Activated T-cell treated with anti-CD3 and anti-CD28 coated beads for 24 hours (primary cell): ENCODE results near the gene TENM4.

Source experiments
- DNase-seq: peaks from one replicate; pipeline ENCODE4 v3.0.0-alpha.2; 2020; ENCODE audit warnings: low read depth

Gene TENM4

DNA sequence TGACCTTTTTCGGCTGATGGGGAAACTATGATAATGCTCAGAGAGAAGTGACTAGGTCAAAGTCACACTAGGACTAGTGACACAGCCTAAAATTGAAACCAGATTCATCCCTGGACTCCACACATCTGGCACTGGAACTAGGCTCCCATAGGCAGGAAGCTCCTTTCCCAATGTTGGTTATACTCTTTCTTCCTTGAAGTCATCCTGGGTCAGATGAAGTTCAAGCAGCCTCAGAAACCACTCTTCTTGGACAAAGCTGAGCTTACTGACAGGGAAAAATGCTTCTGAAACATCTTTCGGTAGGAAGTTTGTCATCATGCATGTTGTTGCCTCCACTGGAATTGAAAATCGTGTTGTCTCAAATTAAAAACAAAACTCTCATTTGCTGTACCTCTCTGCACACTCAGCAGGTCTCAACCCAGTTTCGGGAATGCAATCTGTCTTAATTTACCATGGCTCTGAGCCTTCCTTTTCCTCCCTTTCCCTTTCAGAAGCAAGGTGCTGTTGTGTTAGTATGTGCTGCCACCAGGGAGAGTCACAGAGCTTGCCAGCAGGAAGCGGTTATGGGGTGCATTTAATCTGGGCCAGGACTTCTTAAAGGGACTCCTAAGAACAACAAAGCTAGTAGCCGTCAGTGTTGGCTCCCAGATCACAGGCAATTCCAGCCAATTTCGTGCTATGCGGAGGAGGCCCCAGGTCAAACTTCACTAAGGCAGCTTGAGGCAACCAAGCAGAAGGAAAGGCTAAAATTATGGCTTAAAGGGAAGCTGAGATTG is 384.8 kb downstream of the TENM4 start:
- no peak for DNase-seq

DNA sequence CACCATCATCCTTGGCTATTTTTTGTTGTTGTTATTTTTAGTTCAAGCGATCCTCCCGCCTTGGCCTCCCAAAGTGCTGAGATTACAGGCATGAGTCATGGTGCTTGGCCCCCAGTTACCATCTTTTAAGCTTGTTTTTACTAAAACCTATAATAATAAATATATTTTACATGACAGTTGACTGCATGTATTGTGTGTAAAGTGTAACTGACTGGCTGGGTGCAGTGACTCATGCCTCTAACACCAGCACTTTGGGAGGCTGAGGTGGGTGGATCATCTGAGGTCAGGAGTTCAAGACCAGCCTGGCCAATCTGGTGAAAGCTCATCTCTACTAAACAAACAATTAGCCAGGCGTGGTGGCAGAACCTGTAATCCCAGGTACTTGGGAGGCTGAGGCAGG is 386.2 kb downstream of the TENM4 start:
- DNase-seq: no peak

DNA sequence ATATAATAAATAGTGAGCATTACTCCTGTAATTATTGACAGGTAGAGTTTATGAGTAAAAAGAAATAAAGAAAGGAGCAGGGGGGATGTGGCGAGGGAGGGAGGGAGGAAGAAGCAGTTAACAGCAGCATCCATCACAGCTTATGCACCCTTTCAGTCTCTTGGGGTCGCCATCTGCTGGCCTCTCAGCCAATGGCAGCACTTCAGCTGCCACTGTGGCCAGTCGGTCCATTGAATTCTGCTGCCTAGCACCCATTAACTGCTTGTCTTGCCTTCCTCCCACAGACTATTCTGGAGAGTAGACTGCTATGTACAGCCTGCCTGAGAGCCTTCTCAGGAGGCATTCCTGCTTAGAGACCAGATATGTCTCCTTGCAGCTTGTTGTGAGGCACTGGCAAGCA is 388.3 kb downstream of the TENM4 start:
- no peak for DNase-seq

DNA sequence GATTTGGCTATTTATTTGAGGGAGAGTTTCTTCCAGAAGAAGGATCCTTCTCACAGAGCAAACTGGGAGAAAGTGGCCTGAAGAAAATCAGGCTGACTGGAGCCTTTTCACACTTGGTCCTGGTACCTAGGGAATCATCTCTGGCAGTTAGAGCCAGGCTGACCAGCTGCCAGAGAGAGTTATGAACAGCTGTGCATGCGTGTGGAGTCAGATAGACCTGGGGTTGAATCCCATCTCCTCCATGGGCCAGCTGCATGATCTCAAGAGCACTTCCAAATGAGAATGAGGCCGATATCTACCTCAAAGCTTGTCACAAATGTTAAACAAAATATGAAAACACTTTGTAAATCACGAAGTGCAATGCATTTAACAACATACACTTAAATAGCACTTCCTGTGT is 390.0 kb downstream of the TENM4 start:
- DNase-seq: no peak

DNA sequence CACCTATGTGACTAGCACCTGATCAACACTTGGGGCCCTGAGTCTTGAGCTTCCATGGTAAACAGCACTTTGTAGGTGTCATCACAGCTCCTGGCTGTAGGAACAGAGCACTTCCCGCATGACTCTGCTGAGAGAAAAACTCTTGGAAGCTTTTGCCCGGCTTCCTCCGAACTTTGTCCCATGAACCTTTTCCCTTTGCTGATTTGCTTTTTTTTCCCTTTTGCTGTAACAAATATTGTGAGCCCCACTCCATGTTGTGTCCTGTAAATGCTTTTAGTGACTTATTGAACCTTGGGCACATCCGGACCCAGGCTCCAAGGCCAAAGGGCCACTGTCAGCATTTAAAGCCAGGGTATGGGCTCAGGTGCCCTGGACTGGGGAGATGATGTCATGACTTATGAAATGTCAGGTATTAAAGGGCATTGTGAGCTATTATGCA is 391.1 kb downstream of the TENM4 start:
- DNase-seq: no peak

DNA sequence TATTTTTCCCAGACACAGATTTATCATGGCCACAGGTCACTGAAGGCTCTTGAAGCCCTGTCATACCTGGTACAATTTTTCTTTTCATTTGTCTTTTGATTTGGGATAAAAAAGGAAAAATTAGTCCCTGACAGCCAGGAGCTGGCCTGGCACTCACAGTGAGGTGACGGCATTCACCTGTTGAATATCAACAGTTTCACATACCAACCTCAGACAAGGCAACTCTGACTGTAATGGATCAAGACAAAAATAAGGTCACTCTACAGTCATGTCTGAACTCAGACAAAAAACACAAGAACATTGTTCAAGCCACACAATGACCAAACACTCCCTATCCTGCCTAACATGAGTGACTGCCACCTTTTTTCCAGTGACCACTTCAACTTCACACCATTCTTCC is 392.9 kb downstream of the TENM4 start:
- DNase-seq: no peak

DNA sequence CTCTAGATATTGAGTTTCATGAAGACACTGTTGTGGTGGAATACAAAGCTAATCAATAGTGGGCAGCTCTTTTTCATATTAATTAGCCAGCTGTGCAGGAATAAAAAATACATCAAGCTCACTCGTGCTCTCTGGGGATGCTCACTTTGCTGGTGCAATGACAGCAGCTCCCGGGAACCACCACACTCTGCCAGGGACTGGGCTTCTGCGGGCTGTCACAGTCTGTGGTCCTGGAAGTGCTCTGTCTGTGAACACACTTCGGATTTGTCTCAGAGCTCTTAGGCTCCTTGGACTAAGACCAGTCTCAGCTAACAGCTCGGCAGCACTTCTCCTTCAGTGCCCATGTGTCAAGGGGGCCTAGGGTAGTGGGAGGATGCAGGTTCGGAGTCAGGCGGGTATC is 393.5 kb downstream of the TENM4 start:
- DNase-seq: no peak

DNA sequence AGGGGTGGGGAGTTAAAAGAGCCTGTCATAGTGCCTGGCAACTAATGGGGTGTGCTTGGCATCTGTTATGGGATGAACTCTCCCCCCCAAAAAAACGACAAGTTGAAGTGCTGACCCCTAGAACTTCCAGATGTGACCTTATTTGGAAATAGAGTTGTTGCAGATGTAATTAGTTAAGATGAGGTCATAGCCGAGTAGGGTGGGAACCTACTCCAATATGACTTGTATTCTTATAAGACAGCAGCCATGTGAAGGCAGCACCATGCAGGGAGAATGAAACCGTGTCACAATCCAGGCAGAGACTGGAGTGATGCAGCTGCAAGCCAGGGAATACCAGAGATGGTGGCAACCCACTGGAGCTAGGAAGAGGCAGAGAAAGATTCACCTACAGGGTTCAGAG is 394.5 kb downstream of the TENM4 start:
- DNase-seq: no peak

DNA sequence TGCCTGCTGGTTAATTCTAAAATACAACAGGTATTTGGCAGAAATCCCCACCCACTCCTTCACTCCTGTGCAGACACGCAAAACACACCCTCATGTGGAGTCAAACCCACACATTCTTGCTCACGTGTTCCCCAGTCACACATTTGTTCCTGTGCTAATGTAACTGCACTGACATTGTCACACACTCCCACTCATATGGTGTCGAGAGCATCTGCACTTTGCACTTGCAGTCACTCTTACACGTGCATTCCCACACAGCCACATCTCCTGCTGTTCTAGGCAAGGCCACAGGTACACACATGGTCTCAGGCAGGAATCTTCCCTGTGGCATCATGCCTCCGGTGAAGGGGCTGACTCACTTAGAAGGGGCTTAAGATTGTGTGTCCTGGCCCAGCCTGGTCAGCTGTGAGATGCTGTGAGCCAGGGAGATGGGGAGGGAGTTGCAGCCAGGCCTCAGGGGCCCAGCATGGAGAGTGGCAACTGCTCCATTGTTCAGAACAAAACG is 395.0 kb downstream of the TENM4 start:
- DNase-seq: no peak

DNA sequence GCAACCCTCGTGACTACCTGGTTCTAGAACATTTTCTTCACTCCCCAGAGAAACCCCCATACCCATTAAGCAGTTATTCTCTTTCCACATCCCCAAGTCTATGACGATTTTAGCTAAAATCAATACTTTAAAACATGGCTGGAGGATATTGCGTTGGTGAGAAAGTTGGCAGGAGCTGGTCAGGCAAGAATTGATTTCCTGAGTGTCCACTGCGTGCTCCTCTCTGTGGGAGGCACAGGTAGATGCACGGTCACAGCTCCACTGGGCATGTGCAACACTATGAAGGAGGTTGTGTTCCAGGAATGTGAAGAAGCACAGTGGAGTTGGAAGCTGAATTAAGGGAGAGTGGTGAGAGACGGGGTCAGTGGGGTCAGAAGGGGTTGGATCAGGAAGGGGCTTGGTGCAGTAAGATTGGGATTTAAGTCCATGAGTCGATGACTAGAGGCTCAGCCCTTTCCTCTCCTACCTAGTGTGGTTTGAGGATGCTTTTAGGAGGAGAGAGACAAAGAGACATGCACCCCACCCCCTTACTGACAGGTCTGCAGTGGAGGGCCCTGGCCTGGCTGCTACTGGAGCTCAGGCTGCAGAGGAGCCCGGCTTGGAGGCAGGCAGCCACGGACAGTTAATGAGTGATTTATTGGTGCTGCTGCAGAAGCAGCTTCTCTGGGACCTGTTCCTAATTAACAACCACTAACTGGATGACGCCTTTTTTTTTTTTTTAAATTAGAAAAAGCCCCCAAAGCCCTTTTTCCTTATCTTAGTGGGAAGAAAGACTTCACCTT is 395.6 kb downstream of the TENM4 start:
- no peak for DNase-seq

DNA sequence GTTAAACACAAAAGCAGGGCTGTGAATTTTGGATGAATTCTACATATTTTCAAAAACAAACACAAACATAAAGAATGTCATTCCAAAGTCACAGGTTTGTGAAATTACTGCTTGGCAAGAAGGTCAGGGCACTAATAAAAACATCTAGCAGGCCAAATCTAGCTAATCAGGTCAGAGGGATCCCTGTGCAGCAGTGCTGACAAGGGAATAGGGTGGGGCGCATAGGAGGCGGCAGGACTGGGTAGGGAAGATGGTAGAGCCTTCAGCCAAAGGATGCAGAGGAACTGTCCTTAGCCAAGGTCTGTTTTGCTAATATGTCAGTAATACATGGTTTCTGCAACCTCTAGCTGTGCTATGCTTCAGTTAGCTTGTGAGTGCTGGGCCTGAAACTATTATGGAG is 396.6 kb downstream of the TENM4 start:
- no peak for DNase-seq

DNA sequence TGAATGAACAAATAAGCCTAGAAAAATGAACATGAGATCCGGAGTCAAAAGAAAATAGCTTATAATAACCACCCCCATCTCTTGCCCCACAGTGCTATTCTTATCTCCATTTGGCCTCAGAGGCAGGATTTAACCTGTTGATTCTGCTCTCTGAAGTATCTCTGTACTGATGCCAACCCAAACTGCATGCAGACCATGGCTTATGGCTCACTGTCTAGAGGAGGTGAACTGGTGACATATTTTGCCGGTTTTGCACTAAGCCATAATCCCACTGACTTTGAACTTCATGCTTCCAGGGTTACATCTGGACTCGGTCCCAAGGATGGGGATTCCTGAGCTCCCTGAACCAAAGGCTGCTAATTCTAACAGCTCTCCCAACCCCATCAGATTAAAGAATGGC is 397.1 kb downstream of the TENM4 start:
- DNase-seq: no peak

DNA sequence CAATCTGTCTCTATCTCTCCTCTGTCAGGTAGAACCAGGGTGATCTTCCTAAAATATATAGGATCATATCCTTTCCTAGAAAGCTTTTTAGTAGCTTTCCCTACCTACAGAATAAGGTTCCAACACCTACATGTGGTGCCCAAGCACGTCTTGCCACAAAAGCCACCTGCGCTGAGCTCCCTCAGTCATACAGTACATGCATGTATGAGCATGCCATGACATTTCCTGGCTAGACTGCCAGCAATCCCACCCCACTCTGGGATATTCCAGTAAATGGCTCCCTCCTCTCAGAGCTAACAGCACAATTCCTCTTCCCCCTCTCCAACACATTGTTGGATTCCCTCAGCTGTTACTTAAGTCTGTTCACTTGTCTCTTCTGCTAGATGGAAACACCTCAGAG is 398.0 kb downstream of the TENM4 start:
- no peak for DNase-seq

DNA sequence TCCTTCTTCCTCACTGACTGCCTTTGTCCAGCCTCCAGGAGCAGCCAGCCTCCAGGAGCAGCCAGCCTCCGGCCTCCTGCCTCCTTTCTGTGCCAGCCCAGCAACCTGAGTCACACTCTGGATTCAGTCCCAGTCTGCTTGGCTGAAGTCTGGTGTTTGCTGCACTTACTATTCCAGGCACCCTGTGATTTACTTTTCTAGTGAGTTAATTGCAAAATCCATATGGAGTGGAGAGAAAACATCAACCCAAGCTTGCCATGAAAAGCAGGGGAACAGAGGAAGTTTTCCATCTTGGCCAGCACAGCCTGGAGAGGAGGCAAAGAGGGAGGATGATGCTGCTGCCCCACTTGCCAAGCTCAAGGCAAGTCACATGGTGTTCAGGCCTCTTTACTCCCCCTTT is 400.5 kb downstream of the TENM4 start:
- no peak for DNase-seq

DNA sequence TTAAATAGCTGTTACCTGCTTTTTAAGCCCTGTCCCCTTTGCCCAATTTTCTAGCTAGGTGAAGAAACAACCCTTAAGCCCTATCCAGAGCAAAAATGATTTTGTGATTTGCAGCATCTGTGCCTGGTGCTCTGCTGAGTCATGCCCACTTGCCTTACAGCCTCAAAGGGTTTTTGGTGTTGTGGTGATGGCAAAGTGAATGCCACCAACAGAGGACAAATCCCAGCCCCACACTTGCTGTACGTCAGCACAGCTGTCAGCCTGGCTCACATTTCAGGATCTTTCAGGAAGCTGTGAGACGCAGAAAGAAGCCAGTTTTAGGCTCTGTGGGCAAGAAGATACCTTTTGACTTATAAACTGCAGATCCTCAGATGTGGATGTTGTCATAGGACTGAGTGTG is 401.7 kb downstream of the TENM4 start:
- DNase-seq: no peak

DNA sequence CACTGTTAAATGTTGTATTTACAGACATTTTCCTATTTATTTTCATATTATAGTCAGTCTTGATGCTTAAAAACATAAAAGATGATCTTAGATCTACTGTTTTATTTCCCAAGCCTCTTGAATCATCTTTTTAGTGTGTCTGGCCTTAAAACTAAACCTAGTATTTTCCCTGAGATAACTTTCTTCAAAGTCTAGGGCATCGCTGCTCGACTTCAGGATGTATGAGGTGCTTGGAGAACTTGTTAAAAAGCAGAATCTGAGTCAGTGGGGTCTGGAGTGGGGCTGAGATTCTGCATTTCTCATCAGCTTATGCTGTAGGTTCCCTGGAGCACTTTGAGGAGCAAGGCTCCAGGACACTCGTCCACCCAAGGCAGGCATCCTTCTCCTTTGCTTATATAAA is 404.9 kb downstream of the TENM4 start:
- no peak for DNase-seq

DNA sequence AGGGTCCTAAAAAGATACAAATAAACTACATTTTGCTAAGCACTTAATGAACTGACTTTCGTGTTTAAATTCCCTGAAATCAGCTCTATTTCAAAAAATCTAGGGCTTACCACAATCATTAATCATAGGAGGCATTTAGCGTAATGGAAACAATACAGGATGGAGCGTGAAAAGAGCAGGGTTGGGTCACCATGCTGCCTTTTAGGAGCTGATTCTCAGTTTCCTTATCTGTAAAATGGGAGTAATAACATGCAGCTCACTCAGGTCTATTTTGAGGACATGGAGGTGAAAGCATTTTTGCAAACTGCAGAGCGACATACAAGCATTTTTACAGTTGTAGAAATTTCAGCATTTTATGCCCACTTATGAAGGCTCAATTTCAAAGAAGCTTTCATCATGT is 407.0 kb downstream of the TENM4 start:
- no peak for DNase-seq

DNA sequence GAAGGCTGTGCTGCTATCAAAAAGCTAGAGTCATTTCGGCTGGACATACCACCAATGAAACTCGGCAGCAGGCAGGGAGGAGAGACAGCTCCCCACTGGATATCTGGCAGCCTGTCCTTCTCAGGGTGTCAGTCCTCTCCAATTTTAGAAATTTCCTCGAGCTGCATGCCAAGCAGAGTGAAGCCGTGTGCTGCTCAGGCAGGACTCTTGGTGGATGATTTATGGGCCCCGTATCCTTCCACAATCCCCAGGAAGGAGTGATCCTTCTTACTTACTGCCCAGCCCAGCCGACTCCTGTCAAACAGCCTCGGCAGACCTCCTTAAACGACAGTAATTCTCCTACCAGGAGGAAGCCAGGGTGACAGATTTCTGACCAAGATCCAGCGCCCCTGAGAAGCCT is 410.4 kb downstream of the TENM4 start:
- DNase-seq: no peak

DNA sequence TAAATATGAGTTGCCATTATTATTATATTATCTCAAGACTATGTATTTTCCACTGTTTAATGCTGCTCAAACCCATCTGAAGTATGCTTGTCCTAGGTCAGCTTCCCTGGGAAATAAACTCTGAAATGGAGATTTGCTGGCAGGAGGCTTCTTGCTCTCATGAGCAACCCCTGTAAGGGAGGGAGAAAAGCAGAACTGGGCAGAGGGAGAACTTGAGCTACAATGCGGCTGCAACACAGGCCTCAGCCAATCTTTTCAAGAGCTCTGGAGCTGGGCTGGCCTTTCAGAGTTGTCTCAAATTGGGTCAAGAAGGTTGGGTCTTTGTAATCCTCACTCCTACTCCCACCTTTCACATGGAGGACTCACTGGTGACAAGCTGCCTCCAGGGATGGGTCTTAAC is 412.6 kb downstream of the TENM4 start:
- DNase-seq: no peak

DNA sequence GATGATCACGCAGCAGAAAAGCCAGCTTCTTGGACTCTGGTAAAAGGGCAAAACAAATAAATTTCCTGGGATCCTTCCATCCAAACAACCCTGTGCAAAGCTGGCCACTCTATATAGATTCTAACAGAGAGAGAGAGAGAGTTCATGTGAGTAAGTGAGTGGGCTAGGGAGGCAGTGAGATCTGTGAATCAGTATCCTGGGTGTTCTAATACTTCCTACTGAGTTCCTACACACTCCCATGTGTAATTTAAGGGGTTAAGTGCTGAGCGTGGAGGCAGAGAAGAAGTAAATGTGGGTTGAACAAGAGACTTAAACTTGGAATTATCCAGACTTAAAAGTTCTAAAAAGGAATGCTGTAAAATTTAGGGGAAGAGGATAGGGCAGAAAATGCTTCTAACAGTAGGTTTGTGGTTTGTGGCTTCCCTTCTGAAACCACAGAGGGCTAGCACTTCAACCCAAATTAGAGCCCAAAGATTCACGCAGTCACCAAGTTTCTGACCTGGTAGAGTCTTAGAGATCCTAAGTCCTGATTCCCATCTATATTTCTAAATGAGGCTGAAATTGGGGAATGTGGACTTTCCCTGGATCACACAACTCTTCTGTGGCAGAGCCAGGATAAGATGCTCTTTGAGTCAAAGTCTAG is 413.9 kb downstream of the TENM4 start:
- DNase-seq: no peak

DNA sequence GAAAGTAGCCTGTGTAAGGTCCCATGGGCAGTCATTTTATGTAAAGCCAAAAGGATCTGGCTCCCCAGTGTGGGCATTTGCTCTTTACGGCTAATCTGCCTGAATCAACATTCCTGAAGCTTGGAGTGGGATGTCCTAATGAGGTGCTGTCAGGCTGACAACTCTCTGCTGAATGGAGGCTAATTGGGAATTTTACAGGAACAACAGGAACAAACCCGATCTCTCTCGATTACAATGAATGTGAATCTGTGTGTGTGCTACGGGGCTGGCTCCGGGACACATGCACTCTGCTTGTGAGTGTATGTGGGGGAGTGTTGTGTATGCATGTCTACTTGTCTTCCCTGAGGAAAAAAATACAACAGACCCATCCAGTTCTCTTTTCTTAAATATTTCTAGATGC is 415.2 kb downstream of the TENM4 start:
- DNase-seq: no peak

DNA sequence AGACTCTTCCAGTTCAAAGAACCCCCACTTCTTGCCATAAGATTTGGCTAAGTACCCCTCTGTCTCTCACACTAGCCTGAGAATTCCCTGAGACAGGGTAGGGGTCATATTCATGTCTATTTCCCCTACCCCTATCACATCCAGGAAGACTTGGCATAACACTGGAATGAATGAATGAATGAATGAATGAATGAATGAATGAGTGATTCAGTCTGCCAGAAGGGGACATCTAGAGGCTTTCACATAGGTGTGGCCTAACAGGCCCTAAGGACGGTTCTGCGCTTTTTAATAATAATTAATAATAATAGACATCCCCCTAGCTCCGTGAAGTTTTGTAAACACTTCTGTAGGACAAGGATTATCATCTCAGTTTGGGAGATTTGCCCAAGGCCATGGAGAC is 415.7 kb downstream of the TENM4 start:
- DNase-seq: no peak

DNA sequence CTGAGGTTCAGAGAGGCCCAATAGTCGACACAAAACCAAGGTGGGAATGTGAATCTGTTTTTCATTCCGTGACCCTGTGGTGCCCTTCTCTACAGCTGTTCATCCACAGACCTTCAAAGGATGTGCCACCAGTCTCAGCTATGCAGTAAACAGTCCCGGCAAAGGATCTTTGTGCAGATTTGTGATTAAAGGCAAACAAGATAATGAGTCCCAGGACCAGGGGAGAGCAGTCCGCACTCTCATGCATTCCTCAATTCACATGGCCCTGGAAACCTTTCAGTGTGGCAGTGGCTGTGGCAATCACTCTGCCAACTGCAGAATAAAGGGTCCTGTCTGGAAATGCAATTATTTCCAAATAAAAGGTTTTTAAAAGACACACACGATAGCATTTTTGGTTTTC is 418.6 kb downstream of the TENM4 start:
- no peak for DNase-seq
